GM19043 (cell line): ENCODE results near the gene PAQR5.
"Not testable (repeated sequence)": the region's sequence is repeated elsewhere in the genome, so short reads cannot be mapped to it uniquely, and the experiment has no call there.

Experiments
- ATAC-seq: cut with Tn5 transposase; IDR thresholded peaks from one replicate; pipeline ENCODE4 v1.9.1; 2021; ENCODE audit warnings: low read depth; ENCODE audit not compliant: unreplicated experiment

PAQR5 gene

GRCh38 chr15:69415381-69415780, 116.7 kb downstream of the PAQR5 start:
- ATAC-seq: no peak

- no peak for ATAC-seq
Measured at GRCh38 chr15:69417581-69417980, 118.9 kb downstream of the PAQR5 start.

GRCh38 chr15:69421498-69421897, 122.8 kb downstream of the PAQR5 start:
- no peak for ATAC-seq

- ATAC-seq: no peak
Measured at GRCh38 chr15:69422336-69422895, 123.7 kb downstream of the PAQR5 start.

GRCh38 chr15:69424001-69424400, 125.3 kb downstream of the PAQR5 start:
- ATAC-seq: no peak

- no peak for ATAC-seq
Measured at GRCh38 chr15:69424748-69425413, 126.2 kb downstream of the PAQR5 start.

GRCh38 chr15:69433831-69434230, 135.1 kb downstream of the PAQR5 start:
- ATAC-seq: no peak

- no peak for ATAC-seq
Measured at GRCh38 chr15:69434238-69434637, 135.5 kb downstream of the PAQR5 start.

GRCh38 chr15:69434679-69435078, 136.0 kb downstream of the PAQR5 start:
- ATAC-seq: no peak

GRCh38 chr15:69435985-69436384, 137.3 kb downstream of the PAQR5 start:
- no peak for ATAC-seq

GRCh38 chr15:69436951-69437350, 138.2 kb downstream of the PAQR5 start:
- ATAC-seq: no peak

- ATAC-seq: no peak
Measured at GRCh38 chr15:69439623-69440022, 140.9 kb downstream of the PAQR5 start.

- ATAC-seq: peak; percentile 70
Measured at GRCh38 chr15:69443032-69443611, 144.4 kb downstream of the PAQR5 start.

GRCh38 chr15:69444686-69445085, 146.0 kb downstream of the PAQR5 start:
- no peak for ATAC-seq

GRCh38 chr15:69446953-69447352, 148.2 kb downstream of the PAQR5 start:
- no peak for ATAC-seq

GRCh38 chr15:69450221-69450620, 151.5 kb downstream of the PAQR5 start:
- ATAC-seq: not testable (repeated sequence)

- no peak for ATAC-seq
Measured at GRCh38 chr15:69450968-69451695, 152.4 kb downstream of the PAQR5 start.

- ATAC-seq: peak; percentile 35
Measured at GRCh38 chr15:69451951-69452691, 153.4 kb downstream of the PAQR5 start.

- peak; percentile 83 for ATAC-seq
Measured at GRCh38 chr15:69452692-69453521, 154.2 kb downstream of the PAQR5 start, which contains the start of gene RPLP1. Gene RPLP1 (plus strand): TSS chr15:69452818. CDS start chr15:69452949, 131 bp downstream.

- no peak for ATAC-seq
Measured at GRCh38 chr15:69454953-69455352, 156.2 kb downstream of the PAQR5 start.
